ENCODE results near the gene RRM2.

The RRM2 gene

DNA sequence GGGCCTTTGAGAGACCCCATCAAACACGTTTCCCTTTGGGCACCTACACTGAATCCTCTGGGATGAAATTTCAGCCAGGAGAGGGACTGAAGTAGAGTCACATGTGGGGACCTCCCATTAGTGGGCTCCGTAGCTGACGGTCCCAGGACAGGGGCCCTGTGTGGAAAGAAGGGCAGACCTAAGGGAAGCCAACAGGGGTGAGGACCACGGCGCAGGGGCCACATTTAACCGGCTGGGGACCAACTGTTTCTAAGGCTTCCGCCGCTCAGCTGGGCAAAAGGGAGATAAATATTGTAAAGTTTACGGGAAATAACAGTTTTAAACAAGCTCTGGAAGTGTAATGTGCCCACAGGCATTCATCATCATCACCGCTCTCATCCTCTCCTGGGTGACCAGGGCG, 42.7 kb downstream of the RRM2 start:
- Histone ChIP-seq H3K27ac (no peak overlapping the region), H3K9me3 (no peaks in the 10 kb centered on the region), H3K4me3 (no peak overlapping the region), H3K36me3 (no peaks in the 10 kb centered on the region), H3K27me3 (no peaks in the 10 kb centered on the region), H3K4me1 (peaks cover 0 to 3% (median 0%) of the 10 kb centered on the region in 4 donors)
- no peak for DNase-seq
- TF ChIP-seq, protein P1, sequence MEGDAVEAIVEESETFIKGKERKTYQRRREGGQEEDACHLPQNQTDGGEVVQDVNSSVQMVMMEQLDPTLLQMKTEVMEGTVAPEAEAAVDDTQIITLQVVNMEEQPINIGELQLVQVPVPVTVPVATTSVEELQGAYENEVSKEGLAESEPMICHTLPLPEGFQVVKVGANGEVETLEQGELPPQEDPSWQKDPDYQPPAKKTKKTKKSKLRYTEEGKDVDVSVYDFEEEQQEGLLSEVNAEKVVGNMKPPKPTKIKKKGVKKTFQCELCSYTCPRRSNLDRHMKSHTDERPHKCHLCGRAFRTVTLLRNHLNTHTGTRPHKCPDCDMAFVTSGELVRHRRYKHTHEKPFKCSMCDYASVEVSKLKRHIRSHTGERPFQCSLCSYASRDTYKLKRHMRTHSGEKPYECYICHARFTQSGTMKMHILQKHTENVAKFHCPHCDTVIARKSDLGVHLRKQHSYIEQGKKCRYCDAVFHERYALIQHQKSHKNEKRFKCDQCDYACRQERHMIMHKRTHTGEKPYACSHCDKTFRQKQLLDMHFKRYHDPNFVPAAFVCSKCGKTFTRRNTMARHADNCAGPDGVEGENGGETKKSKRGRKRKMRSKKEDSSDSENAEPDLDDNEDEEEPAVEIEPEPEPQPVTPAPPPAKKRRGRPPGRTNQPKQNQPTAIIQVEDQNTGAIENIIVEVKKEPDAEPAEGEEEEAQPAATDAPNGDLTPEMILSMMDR (IDR thresholded peaks at IDR 0.05) = no peak
- intact Hi-C loops (cut with DNase I; ENCODE audit: low total_unique reads) = no loop called here

DNA sequence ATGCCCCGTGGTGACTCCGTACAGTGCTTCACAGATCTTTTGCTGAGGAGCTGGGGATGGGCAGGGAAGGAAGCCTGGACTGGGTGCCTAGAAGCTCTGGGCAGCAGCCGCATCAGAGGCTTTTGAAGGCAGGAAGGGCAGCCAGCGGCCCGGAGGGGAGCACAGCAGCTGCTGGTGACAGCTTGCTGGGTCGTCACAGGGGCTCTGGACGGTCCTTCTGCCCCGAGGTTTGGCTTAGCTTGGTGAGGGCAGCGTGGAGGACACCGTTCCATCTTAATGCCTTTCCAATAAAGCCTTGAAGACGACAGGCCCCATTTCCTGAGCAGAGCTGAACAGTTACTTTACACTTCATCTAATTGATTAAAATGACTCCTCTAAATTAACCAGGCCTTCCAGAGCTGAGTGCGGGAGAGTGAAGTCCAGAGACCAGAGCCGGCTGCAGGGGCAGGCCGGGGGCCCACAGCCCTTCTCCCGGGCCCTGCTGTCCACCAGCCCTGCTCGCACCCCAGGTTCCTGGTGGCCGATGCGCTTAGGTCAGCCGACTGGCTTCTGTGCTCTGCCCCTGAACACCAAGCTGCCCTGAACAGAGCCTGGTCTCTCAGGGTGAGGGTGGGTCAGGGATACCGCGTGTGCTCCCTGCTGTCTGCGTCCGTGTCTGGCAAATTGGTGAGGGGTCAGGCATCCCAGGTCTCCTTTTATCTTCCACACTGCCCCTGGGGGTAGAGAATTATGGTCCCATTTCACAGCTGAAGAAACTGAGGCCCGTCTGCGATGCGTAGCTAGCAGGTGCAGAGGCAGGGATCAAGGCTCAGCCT, 43.5 kb downstream of the RRM2 start:
- DNase-seq = no peak
- Histone ChIP-seq H3K4me1 (peaks cover 0 to 3% (median 0%) of the 10 kb centered on the region in 4 donors), H3K36me3 (no peaks in the 10 kb centered on the region), H3K27ac (no peak overlapping the region), H3K4me3 (no peak overlapping the region), H3K9me3 (no peaks in the 10 kb centered on the region), H3K27me3 (no peaks in the 10 kb centered on the region)
- intact Hi-C loops (cut with DNase I; ENCODE audit: low total_unique reads) = no loop called here
- TF ChIP-seq, protein P1 (IDR thresholded peaks at IDR 0.05) = no peak

DNA sequence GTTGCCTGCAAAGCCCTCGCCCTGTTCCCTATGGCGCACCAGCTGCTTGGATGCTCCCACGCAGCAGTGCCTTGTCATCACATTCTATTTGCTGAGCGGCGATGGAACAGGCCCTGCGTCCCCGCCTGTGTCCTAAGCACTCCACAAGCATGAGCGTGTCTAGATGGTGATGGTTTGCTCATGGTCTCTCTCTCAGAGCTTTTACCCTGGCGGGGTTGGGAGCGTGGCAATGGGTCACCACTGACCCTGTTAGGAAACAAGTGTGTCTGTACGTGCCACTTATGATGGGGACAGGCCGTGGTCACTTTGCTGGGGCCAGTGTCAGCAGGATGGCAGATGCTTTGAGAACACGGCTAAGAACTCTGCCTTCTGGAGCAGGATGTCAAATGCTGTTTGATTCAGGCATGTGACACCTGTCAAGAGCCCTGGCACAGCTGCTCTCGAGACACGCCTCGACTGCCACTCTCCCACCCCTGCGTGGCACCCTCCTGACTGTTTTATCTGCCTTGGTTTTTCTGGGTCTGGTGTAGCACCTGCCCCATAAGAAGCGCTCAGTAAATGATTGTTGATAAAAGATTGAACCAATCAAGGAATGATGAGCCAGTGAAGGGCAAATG, 44.2 kb downstream of the RRM2 start:
- intact Hi-C loops (cut with DNase I; ENCODE audit: low total_unique reads) = no loop called here

DNA sequence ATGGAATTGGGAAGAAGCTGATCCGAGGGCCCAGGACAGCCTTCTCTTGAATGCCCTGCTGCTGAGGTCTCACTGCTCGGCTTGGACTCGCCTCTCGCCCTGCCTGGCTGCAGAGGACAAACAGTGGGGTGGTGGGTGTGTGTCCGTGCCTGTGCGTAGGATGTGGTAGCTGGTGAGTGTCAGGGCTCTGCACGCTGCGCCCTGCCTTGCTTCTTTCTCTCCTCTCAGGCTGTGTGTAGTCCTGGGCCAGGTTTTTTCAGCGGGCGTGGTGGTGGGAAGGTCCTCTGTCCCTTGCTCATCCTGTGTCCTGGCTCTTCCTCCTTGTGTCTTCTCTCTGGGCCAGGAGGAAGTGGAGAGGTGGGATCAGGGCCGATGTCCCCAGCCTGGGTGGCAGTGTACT, 44.8 kb downstream of the RRM2 start:
- intact Hi-C loops (cut with DNase I; ENCODE audit: low total_unique reads) = no loop called here

More for the DNA sequence above, 44.2 kb downstream of the RRM2 start:
- Histone ChIP-seq H3K27me3 (no peaks in the 10 kb centered on the region), H3K27ac (no peak overlapping the region), H3K9me3 (no peaks in the 10 kb centered on the region), H3K36me3 (no peaks in the 10 kb centered on the region), H3K4me1 (peaks cover 0 to 3% (median 0%) of the 10 kb centered on the region in 4 donors), H3K4me3 (no peak overlapping the region)
- no peak for DNase-seq
- TF ChIP-seq, protein P1 (IDR thresholded peaks at IDR 0.05) = no peak

DNA sequence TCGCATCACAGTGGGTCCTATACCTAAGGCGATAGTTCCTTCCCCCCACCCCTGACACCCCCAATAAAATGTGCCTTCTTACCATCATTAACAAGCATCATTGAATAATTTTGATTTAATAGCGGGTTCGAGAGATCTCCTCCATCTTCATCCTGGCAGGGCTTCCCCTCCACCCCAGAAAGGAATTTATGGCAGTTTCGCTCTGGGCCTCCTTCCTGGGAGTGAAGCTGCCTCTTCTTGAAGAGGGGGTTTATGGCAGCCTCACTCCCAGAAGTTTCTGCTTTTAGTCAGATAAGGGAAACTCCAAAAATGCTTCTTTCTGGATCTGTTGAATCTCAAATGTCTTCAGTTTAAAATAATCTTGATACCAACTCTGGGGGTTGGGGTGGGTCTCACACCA, 45.7 kb downstream of the RRM2 start:
- TF ChIP-seq, protein P1 (IDR thresholded peaks at IDR 0.05) = no peak
- Histone ChIP-seq H3K4me3 (no peak overlapping the region), H3K4me1 (peaks cover 0 to 1% (median 0%) of the 10 kb centered on the region in 4 donors), H3K27ac (no peak overlapping the region), H3K27me3 (no peaks in the 10 kb centered on the region), H3K36me3 (no peaks in the 10 kb centered on the region), H3K9me3 (no peaks in the 10 kb centered on the region)
- intact Hi-C loops (cut with DNase I; ENCODE audit: low total_unique reads) = no loop called here
- DNase-seq = no peak

More for the DNA sequence above, 44.8 kb downstream of the RRM2 start:
- Histone ChIP-seq H3K36me3 (no peaks in the 10 kb centered on the region), H3K4me1 (peaks cover 0 to 3% (median 0%) of the 10 kb centered on the region in 4 donors), H3K27me3 (no peaks in the 10 kb centered on the region), H3K4me3 (no peak overlapping the region), H3K9me3 (no peaks in the 10 kb centered on the region), H3K27ac (no peak overlapping the region)
- DNase-seq = no peak
- TF ChIP-seq, protein P1 (IDR thresholded peaks at IDR 0.05) = no peak
